Measurements from ENCODE around the gene RFNG. TPM values are rescaled to one million over a fixed set of nuclear protein-coding genes. Genes with fewer than 3 reads are reported as not detected.
"Not testable (repeated sequence)": the region's sequence is repeated elsewhere in the genome, so short reads cannot be mapped to it uniquely, and the experiment has no call there.

Gene RFNG
- total RNA-seq, 1 donor from 2014 or later, result 45.8 TPM

DNA sequence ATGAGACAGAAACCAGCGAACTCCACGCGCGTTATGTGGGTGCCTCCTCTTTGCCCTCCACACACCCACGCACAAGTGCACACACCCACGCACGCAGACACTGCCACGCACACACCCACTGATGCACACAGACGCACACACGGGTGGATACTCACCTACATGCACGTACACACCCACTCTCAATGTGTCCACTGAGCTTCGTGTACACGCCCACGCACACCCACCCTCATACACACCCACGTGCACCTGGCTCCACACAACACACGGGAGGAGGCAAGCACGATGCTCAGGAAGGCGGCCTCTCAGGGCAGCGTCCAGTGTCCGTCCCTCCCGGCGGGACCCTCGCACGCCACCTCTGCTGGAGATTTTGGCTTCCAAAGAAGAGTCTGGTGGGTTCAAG, 4.2 kb downstream of the RFNG start:
- DNase-seq (ENCODE audit: low spot score), result no peak
- no peak for ATAC-seq

DNA sequence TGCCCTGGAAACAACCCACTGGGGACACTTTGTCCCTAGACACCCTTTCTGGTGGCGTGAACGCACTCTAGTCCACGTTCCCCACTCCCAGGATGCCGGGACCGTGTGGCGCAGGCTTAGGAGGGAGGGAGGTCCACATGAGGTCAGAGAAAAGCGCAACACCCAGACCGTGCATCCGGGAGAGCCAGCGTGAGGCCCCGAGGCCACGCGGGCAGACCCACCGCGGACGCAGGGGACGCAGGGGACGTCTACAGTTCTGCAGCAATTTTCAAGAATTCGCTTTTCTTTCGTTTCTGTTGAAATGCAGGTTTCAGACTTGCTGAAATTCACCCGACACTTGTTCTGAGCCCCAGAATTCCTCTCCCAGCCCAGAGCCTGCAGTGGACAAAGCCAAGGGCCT, 4.7 kb downstream of the RFNG start:
- no peak for DNase-seq (ENCODE audit: low spot score)

DNA sequence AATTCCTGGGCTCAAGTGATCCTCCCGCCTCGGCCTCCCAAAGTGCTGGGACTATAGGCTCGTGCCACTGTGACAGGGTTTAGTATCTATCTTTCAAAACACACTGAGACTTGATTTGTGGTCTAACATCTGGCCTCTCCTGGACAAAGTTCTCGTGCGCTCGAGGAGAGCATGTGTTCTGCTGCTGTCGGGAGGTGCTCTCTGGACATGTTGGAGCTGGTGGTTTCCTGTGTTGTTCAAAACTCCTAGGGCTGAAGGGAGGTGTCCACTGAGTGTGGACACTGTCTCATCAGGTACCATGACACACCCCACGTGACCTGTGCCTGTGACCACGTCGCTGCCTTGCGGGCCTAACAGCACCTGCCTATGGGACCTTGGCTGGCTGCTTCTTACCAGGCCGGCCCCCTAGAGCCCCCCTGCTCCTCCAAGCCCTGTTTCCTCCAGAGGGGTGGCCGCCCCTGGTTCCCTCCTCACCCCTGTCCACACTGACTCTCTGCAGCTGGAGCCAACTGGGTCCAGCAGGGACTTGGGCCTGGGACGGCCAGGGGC, 5.6 kb downstream of the RFNG start:
- ATAC-seq, result no peak
- DNase-seq (ENCODE audit: low spot score), result no peak

More for the DNA sequence above, 4.7 kb downstream of the RFNG start:
- no peak for ATAC-seq

DNA sequence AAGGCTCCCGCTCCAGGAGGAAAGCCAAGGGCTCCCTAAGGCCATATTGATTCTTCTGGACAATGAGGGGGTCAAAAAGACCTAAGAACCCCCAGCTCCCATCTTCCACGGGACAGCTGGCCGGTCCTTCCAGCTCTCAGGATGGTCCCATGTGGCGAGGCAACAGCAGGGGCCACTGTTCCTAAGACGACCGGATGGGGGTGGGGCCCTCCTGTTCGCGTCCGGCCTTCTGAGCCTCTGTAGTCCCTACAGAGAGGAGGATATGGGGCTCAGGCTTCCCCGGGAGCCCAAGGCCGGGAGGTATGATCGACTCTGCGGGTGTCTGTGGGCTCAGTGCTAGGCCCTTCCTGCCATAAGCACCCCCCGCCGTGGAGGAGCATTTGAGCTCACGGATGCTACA, 8.1 kb downstream of the RFNG start:
- ATAC-seq (no peak), DNase-seq (ENCODE audit: low spot score) (no peak)

DNA sequence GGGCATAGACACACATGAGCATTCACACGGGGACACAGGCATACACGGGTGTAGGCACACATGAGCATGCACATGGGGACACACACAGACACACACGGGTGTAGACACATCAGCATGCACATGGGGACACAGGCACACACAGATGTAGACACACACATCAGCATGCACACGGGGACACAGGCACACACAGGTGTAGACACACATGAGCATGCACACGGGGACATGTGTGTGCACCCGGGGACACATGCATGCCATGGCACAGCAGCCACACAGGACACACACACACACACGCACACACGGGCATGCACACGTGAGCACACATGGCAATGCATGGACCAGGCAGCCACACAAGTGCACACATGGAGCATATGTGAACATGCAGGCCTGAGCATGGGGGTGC, 9.0 kb downstream of the RFNG start:
- DNase-seq (ENCODE audit: low spot score) (no peak), ATAC-seq (no peak)

DNA sequence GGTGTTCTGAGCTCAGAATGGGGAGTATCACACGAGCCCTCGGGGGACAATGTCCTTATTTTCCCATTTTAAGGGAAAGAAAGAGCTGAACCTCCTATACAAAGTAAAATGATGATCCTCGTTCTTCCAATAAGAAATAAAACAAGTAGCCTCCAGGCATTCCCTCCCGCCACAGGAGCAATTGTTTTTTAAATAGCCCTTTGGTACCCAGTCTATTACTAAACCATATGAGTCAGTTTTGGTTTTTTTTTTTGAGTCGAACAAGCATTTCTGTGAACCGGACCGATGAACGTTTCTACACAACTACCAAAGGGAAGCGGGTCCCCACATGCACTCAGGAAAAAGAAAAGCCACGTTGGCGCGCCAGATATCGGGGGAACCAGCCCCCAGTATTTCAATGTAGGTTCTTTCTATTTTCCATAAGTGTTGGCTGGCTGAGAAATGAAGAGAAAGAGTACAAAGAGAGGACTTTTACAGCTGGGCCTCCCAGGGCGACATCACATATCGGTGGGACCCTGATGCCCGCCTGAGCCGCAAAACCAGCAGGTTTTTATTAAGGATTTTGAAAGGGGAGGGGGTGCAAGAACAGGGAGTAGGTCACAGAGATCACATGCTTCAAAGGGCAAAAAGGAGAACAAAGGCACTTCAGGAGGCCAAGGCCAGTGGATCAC, 10.3 kb downstream of the RFNG start:
- ATAC-seq, result no peak
- no peak for DNase-seq (ENCODE audit: low spot score)

DNA sequence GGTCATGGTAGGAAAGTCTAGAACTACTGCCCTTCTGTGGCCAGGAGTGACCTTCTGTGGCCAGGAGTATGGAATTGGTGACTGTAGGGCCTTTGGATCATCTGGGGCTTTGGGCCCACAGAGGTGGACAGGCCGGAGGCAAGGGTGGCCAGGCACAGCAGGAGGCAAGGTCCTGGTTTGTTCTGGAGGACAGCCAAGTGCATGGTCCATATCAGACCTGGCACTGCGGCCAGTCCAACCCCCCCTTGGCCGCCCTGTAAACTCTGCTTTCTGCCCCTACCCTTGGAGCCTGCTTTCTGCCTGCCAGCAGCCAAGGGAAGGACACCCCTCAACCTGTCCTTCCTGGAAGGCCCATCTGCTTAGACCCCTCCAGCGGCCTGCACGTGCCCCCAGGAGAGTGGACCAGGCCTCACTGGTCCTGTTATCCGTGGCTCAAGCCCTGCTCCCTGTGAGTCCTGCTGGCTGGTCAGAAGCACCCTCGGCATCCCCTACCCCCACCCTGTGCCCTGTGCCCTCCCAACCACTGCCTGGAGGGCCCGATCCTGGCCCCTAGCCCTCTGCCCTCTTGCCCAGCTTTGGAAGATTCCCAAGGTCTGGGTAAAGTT, 11.8 kb downstream of the RFNG start:
- DNase-seq (ENCODE audit: low spot score) (peak; percentile 96), ATAC-seq (peak; percentile 49)

DNA sequence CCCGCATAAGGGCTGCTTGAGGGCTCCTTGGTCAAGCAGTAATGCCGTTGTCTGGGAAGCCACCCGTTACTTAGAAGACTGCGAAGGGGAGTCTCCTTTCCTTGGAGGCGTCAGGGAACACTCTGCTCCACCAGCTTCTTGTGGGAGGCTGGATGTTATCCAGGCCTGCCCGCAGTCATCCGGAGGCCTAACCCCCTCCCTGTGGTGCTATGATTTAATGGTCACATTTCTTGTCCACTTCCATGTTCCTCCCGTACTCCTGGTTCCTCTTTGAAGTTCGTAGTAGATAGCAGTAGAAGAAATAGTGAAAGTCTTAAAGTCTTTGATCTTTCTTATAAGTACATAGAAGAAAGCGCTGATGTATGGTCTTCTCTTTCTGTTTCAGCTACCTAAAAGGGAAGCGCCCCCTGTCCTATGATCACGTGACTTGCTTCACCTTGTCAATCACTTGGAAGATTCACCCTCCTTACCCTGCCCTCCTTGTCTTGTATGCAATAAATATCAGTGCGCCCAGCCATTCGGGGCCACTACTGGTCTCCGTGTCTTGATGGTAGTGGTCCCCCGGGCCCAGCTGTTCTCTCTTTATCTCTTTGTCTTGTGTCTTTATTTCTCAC, 12.7 kb downstream of the RFNG start:
- ATAC-seq; DNase-seq (ENCODE audit: low spot score): not testable (repeated sequence)

DNA sequence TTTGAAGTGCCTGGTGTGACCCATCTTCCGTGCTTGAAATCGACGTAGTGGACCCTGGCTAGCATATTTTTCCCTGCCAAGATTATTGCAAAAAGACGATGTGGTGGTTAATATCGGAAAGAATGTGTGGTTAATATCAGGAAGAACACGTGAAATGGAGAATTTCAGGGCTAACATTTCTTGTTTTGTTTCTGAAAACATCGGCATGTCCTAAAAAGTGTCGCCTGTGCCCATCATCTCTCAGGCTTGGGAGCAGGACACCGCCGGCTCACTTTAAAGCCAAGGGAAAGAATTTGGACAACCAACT, 13.8 kb downstream of the RFNG start:
- no peak for ATAC-seq

DNA sequence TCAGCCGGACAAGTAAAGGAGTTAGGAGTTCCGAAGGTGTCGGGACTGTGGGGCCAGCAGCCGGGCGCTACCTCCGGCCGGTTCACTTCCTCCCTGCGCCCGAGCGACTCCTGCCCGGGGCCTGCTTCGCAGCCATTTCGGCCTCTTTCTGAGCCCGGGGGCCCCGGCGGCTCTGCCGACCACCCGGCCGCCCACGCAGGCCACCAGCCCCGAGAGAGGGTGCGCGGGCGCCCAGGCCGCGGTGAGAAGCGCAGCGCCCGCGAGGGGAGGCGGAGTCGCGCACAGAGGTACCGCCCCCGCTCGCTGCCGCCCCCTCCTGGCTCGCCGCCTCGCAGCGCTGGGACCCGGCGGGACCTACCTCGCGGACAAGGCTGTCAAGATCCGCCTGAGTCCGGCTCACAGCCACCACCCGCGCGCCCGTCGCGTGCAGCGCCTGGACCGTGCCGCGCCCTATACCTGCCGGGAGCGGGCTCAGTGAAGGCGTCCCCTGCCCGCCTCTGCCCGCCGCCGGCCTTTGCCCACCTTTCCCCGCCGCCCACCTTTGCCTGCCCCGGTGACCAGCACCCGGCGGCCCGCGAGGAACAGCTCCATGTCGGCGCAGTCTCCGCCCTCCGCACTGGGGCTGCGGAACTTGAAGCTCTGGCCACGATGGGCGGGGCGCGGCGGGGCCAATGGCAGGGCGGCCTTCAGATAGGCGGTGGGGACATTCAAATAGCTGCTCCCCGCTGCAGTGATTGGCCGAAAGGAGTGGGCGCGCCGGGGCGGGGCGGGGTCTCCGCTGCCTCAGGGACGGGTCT, 14.3 kb downstream of the RFNG start, which contains the start of gene DCXR:
Gene DCXR, minus strand, starts transcription at position 606 of the 797 bp plus-strand sequence. Its CDS starts 15 bp downstream, at position 591.
- ATAC-seq, result peak; percentile 66
- peak; percentile 99 for DNase-seq (ENCODE audit: low spot score)

More for the DNA sequence above, 13.8 kb downstream of the RFNG start:
- no peak for DNase-seq (ENCODE audit: low spot score)

DNA sequence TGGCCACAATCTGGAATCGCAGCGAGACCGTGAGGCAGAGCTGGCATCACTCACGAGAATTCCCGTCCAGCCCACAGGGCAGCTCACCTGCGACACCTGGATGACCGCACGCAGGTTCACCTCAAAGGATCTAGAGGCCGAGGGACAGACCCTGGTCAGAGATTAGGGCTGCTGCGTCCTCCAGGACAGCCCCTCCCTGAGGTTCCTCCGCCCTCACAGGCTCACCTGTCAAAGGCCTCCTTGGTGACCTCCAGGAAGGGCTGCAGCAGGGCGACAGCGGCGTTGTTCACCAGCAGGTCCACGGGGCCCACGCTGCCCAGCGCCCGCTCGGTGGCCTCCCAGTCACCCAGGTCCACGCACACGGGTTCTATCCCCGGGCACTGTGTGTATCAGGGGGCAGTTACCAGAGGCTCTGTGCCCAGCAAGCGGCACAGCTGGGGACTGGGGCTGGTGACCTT, 14.9 kb downstream of the RFNG start:
- DNase-seq (ENCODE audit: low spot score) (no peak), ATAC-seq (no peak)

DNA sequence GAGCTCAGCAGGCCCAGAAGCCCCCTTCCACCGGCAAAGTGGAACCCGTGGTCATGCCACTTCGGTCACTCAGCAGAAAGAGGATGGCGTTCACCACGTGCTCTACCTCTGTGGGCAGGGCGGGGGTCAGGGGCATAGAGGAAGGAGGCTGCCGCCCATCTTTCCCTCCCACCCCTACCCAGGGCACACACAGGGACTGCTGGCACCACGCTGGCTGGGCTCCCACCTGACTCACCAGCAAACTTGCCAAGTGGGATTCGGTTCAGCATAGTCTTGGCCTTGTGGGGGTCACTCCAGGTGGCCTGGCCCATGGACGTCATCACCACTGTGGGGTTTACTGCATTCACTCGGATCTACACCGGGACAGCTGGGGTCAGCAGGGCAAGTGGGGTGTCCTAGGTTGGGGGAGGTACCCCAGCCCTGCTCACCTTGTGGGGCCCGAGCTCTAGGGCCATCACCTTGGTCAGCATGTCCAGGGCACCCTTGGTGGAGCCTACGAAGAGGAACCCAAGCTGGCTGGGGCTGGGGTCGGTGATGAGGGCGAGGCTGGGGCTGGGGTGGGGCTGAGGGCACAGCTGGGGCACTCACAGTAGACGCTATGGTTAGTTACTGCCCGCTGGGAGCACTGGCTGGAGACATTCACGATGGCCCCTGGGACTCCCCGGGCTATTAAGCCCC, 15.5 kb downstream of the RFNG start:
- no peak for DNase-seq (ENCODE audit: low spot score)
- ATAC-seq, result no peak

DNA sequence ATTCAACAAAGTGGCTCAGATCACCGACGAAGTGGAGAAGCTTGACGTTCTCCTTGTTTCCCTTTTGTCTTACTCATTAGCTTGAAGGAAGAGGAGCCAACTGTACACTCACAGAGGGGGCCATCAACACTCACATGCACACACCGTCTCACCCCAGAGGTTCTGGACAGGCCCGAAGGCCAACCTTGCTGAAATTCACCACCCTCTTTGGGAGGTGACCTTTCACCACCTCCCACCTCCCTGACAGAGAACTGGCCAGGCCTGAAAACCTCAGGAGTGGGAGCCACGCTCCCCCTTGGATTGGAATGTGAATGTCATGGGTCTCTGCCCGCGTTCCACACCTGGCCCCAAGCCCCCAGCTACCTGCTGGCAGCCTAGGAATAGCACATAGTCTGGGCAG, 16.1 kb downstream of the RFNG start:
- DNase-seq (ENCODE audit: low spot score) (no peak), ATAC-seq (no peak)

DNA sequence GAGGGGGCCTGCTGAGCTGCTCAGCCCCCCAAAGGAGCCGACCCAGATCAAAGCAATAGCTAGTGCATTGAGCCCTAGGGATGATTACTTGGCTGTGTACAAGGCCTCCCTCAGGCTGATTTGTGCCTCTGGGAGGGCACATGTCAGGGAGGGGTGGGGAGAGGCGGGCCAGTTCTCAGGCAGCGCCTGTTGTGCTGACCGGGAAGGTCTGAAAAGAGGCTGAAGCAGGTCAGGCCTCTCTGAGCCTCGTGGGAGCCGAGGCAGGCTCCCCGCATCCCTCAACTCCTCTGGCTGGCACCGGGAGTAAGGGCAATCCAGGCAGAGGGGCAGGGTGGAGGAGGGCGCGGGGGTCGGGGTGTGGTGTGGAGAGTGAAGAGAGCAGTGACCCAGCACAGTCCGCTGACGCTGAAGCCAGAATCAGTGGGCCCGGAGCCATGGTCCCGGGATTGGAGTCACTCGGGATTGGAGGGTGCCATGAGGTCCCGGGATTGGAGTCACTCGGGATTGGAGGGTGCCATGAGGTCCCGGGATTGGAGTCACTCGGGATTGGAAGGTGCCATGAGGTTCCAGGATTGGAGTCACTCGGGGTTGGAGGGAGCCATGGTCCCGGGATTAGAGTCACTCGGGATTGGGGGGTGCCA, 17.1 kb downstream of the RFNG start:
- peak; percentile 88 for DNase-seq (ENCODE audit: low spot score)
- peak; percentile 17 for ATAC-seq

DNA sequence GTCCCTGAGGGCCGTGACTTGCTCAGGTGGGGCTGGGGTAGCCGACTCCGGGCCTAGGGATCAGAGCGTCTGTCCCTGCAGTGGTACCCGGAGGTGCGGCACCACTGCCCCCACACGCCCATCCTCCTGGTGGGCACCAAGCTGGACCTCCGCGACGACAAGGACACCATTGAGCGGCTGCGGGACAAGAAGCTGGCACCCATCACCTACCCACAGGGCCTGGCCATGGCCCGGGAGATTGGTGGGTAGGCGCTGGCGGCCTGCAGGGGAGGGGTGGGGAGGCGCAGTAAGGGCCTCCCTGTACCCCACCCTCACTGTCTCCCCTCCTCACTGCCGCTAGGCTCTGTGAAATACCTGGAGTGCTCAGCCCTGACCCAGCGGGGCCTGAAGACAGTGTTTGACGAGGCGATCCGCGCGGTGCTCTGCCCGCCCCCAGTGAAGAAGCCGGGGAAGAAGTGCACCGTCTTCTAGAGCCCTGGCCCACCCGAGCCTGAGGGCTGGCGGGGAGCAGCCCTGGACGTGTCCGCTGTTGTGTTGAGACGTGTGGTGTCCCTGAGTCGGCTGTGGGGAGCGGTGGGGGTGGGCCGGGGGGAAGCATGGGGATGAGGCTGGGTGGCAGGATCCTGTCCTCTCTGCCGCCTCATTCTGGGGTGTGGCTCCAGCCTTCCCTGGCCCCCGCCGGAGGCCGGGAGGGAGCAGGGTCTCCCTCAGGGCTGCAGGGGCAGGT, 18.1 kb downstream of the RFNG start:
- ATAC-seq (no peak), DNase-seq (ENCODE audit: low spot score) (no peak)

DNA sequence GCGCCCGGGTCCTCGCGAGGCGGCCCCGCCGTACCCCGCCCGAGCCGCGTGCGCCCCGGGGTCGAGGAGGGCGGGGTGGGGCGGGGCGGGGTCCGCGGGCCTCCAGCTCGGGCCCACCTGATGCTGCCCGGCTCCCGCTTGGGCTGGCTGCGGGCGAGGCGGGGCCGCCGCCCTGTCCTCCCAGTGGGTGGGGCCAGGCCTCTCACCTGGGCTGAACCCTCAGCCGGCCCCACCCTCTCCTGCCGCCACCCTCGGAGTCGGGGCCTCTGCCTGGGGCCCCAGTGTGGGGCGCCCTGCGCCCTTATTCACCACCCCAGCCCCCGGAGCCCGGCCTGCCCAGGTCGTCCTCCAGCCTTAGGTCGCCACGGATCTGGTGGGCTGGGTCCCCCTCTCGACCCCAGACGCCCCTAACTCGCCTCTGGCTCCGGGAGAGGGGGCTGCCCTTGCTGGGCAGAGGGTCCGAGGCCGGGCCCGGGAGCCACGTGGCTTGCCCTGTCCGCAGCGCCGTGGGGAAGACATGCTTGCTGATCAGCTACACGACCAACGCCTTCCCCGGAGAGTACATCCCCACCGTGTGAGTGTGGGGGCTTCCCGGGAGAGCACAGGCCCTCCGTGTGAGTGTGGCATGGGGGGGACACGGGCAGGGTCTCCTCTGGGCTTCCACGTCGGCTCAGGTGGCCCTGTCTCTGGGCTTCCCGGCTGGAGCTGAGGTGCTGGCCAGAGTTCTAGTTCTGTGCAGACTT, 19.6 kb downstream of the RFNG start:
- no peak for DNase-seq (ENCODE audit: low spot score)
- ATAC-seq, result peak; percentile 21

DNA sequence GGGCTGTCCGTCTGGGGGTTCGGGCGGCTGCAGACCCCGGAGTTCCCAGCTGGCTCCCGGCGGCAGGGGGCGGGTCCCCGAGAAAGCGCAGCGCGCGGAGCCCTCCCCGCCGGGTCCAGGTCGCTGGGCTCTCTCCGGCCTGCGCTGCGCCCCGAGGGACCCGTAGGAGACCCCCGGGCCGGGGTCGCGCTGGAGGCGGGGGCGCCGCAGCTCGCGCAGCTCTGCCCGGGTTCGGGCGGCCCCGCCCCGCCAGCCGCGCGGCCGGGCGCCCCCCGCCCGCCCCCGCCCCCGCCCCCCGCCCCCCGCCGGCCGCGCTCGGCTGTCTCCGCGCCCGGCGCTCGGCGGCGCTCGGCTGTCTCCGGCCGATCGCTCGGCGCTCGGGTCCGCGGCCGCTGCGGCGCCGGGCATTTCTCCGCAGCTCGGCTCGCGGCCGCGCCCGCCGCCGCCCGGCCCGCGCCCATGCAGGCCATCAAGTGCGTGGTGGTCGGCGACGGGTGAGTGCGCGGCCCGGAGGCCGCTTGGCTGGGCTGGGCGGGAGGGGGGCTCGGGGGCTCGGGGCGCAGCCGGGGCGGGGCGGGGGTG, 20.2 kb downstream of the RFNG start, which contains the start of gene RAC3:
Gene RAC3, plus strand, starts transcription at position 376 of the 582 bp plus-strand sequence. Its CDS starts 84 bp downstream, at position 460.
- ATAC-seq (peak; percentile 1), DNase-seq (ENCODE audit: low spot score) (no peak)
